ENCODE results near the gene IARS1.

The IARS1 gene

GRCh38 chr9:92333282-92333634 lies 39.8 kb upstream of the IARS1 start:
- TF ChIP-seq CTCF (IDR thresholded peaks at IDR 0.05; ENCODE audit: low read depth, low read length, poor library complexity, severe bottlenecking) = no peak
- no peak for TF ChIP-seq EZH2phosphoT487 (IDR thresholded peaks at IDR 0.05; ENCODE audit: borderline replicate concordance, low read length)
- peaks cover 42% of the 10 kb centered on the region for H3K36me3 ChIP-seq (ENCODE audit: control insufficient read depth, low read length)

GRCh38 chr9:92332577-92333281 lies 39.2 kb upstream of the IARS1 start:
- H3K79me2 ChIP-seq (ENCODE audit: control insufficient read depth, low read length) = peaks cover 31% of the 10 kb centered on the region
- H3K4me1 ChIP-seq (ENCODE audit: control insufficient read depth, low read length) = peaks cover 3% of the 10 kb centered on the region
- no peaks in the 10 kb centered on the region for H3K27me3 ChIP-seq (ENCODE audit: control insufficient read depth, low read length)
- no peaks in the 10 kb centered on the region for H3F3A ChIP-seq (ENCODE audit: control insufficient read depth, insufficient read depth)
- H3K36me3 ChIP-seq (ENCODE audit: control insufficient read depth, low read length) = peaks cover 36% of the 10 kb centered on the region
- H3K9me2 ChIP-seq (replicated peaks; ENCODE audit: control insufficient read depth, low read length) = no peaks in the 10 kb centered on the region
- no peaks in the 10 kb centered on the region for H3K9me3 ChIP-seq (ENCODE audit: control insufficient read depth, insufficient read depth, low read length)
- no peaks in the 10 kb centered on the region for H4K20me1 ChIP-seq (ENCODE audit: control insufficient read depth, insufficient read depth, low read depth, low read length)
- no peak for TF ChIP-seq EZH2phosphoT487 (IDR thresholded peaks at IDR 0.05; ENCODE audit: borderline replicate concordance, low read length)
- no peak for TF ChIP-seq CTCF (IDR thresholded peaks at IDR 0.05; ENCODE audit: low read depth, low read length, poor library complexity, severe bottlenecking)
- H3K27ac ChIP-seq (ENCODE audit: low read depth, low read length) = no peak overlapping the region
- H3K4me3 ChIP-seq (ENCODE audit: low read length) = no peak overlapping the region
- no peak overlapping the region for H3K4me2 ChIP-seq (ENCODE audit: low read length)

More at GRCh38 chr9:92333282-92333634, 39.8 kb upstream of the IARS1 start:
- Histone ChIP-seq H3F3A (ENCODE audit: control insufficient read depth, insufficient read depth) (no peaks in the 10 kb centered on the region), H3K9me3 (ENCODE audit: control insufficient read depth, insufficient read depth, low read length) (no peaks in the 10 kb centered on the region), H3K9me2 (replicated peaks; ENCODE audit: control insufficient read depth, low read length) (no peaks in the 10 kb centered on the region), H3K27ac (ENCODE audit: low read depth, low read length) (no peak overlapping the region), H4K20me1 (ENCODE audit: control insufficient read depth, insufficient read depth, low read depth, low read length) (no peaks in the 10 kb centered on the region), H3K79me2 (ENCODE audit: control insufficient read depth, low read length) (peaks cover 26% of the 10 kb centered on the region), H3K4me2 (ENCODE audit: low read length) (no peak overlapping the region), H3K4me1 (ENCODE audit: control insufficient read depth, low read length) (no peaks in the 10 kb centered on the region; the same call in 1 of the 2 replicates), H3K4me3 (ENCODE audit: low read length) (no peak overlapping the region), H3K27me3 (ENCODE audit: control insufficient read depth, low read length) (no peaks in the 10 kb centered on the region)

- Histone ChIP-seq H3K9me3 (ENCODE audit: control insufficient read depth, insufficient read depth, low read length) (no peaks in the 10 kb centered on the region), H3K79me2 (ENCODE audit: control insufficient read depth, low read length) (peaks cover 73% of the 10 kb centered on the region), H3K4me1 (ENCODE audit: control insufficient read depth, low read length) (peaks cover 27% of the 10 kb centered on the region), H3K27ac (ENCODE audit: low read depth, low read length) (no peak overlapping the region), H3K36me3 (ENCODE audit: control insufficient read depth, low read length) (peaks cover 27% of the 10 kb centered on the region), H3K9me2 (replicated peaks; ENCODE audit: control insufficient read depth, low read length) (no peaks in the 10 kb centered on the region), H3F3A (ENCODE audit: control insufficient read depth, insufficient read depth) (no peaks in the 10 kb centered on the region), H3K27me3 (ENCODE audit: control insufficient read depth, low read length) (no peaks in the 10 kb centered on the region), H4K20me1 (ENCODE audit: control insufficient read depth, insufficient read depth, low read depth, low read length) (no peaks in the 10 kb centered on the region), H3K4me3 (ENCODE audit: low read length) (no peak overlapping the region), H3K4me2 (ENCODE audit: low read length) (0 out of 2 replicates have a peak overlapping the region, but pooled peaks have one; percentile 63)
- TF ChIP-seq CTCF (IDR thresholded peaks at IDR 0.05; ENCODE audit: low read depth, low read length, poor library complexity, severe bottlenecking) (peak; percentile 13), EZH2phosphoT487 (IDR thresholded peaks at IDR 0.05; ENCODE audit: borderline replicate concordance, low read length) (no peak)
These were observed 34.7 kb upstream of the IARS1 start for GRCh38 chr9:92328225-92328624.

All from DOHH2 (cell line).